UCSD-AML1 (cell line): Measurements from ENCODE around the gene NACC2.

Source experiments
- DNase-seq: peaks from one replicate; lab custom pipeline; 2025; ENCODE audit not compliant: unreplicated experiment; lab: John Stamatoyannopoulos, UW

Gene NACC2

GRCh38 chr9:136059321-136059791 is 35.7 kb downstream of the NACC2 start:
- no peak for DNase-seq

GRCh38 chr9:136058801-136059302 is 36.2 kb downstream of the NACC2 start:
- DNase-seq, result no peak

- no peak for DNase-seq
Measured at GRCh38 chr9:136058084-136058483, 37.0 kb downstream of the NACC2 start.

- DNase-seq, result no peak
Measured at GRCh38 chr9:136057236-136058081, 37.6 kb downstream of the NACC2 start.

- no peak for DNase-seq
Measured at GRCh38 chr9:136056546-136057235, 38.4 kb downstream of the NACC2 start.

GRCh38 chr9:136055715-136056545 is 39.2 kb downstream of the NACC2 start:
- DNase-seq, result no peak

GRCh38 chr9:136054798-136055714 is 40.0 kb downstream of the NACC2 start:
- DNase-seq, result no peak

GRCh38 chr9:136054146-136054545 is 40.9 kb downstream of the NACC2 start:
- DNase-seq, result no peak

GRCh38 chr9:136053757-136054142 is 41.3 kb downstream of the NACC2 start:
- DNase-seq, result no peak

GRCh38 chr9:136052991-136053756 is 41.9 kb downstream of the NACC2 start:
- no peak for DNase-seq

- no peak for DNase-seq
Measured at GRCh38 chr9:136052472-136052880, 42.6 kb downstream of the NACC2 start.

- no peak for DNase-seq
Measured at GRCh38 chr9:136051837-136052471, 43.1 kb downstream of the NACC2 start.

- DNase-seq, result no peak
Measured at GRCh38 chr9:136051453-136051836, 43.6 kb downstream of the NACC2 start.

GRCh38 chr9:136050701-136051452 is 44.2 kb downstream of the NACC2 start:
- DNase-seq, result no peak

- no peak for DNase-seq
Measured at GRCh38 chr9:136050266-136050700, 44.8 kb downstream of the NACC2 start.

- no peak for DNase-seq
Measured at GRCh38 chr9:136049491-136050265, 45.4 kb downstream of the NACC2 start.
